ENCODE measurements around the gene ARL13A.

Gene ARL13A

DNA sequence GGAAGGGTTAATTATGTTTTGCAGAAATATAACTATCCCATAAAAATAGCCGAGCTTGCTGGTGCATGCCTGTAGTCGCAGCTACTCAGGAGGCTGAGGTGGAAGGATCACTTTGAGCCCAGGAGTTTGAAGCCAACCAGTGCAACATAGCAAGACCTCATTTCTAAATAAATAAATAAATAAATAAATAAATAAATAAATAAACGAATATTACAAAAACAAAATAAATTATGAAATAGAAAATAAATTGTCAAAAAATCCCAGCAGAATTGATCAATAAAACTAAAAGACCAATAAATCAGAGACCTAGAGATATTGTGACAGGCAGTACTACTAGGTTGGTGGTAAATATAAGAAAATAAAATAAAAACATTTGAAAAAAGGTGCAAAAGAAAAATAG lies 6.7 kb upstream of the ARL13A start:
- Histone ChIP-seq H3K9me3 (no peaks in the 10 kb centered on the region), H3K4me3 (ENCODE audit: low read depth, low read length) (no peak overlapping the region), H3K27me3 (no peaks in the 10 kb centered on the region), H3K4me1 (no peaks in the 10 kb centered on the region), H3K36me3 (no peaks in the 10 kb centered on the region)
- TF ChIP-seq, protein P1, sequence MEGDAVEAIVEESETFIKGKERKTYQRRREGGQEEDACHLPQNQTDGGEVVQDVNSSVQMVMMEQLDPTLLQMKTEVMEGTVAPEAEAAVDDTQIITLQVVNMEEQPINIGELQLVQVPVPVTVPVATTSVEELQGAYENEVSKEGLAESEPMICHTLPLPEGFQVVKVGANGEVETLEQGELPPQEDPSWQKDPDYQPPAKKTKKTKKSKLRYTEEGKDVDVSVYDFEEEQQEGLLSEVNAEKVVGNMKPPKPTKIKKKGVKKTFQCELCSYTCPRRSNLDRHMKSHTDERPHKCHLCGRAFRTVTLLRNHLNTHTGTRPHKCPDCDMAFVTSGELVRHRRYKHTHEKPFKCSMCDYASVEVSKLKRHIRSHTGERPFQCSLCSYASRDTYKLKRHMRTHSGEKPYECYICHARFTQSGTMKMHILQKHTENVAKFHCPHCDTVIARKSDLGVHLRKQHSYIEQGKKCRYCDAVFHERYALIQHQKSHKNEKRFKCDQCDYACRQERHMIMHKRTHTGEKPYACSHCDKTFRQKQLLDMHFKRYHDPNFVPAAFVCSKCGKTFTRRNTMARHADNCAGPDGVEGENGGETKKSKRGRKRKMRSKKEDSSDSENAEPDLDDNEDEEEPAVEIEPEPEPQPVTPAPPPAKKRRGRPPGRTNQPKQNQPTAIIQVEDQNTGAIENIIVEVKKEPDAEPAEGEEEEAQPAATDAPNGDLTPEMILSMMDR (IDR thresholded peaks at IDR 0.05; ENCODE audit: low read depth, low read length) = no peak
- DNase-seq = no peak

DNA sequence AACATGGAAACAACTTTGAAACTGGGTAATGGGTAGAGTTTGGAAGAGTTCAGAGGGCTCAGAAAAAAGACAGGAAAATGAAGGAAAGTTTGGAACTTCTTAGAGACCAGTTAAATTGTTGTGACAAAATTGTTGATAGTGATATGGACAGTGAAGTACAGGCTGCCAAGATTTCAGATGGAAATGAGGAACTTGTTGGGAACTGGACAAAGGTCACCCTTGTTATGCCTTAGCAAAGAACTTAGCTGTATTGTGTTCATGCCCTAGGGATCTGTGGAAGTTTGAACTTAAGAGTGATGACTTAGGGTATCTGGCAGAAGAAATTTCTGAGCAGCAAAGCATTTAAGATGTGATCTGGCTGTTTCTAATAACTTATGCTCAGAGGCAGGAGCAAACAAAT lies 5.1 kb upstream of the ARL13A start:
- Histone ChIP-seq H3K4me3 (ENCODE audit: low read depth, low read length) (no peak overlapping the region), H3K4me1 (no peaks in the 10 kb centered on the region), H3K27me3 (no peaks in the 10 kb centered on the region), H3K36me3 (no peaks in the 10 kb centered on the region), H3K9me3 (no peaks in the 10 kb centered on the region)
- no peak for DNase-seq
- TF ChIP-seq, protein P1 (IDR thresholded peaks at IDR 0.05; ENCODE audit: low read depth, low read length) = no peak

DNA sequence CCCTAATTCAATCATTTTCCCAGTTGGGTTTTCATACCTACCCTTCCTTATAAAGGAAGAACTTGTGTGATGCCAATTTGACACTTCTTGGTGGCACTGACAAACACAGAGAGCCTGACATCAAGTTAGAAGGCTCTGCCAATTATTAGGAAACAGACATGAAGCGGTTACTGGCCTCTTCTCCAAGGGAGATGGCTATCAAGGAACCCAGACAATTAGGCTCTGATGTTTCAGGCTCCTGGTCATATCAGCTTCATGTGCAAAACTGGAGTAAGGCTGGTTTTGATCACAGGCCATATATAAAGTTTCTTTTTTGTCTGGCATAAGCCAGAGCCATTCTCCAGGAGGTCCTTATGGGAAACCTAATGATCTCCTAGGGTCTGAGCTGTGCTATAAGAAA lies 428 bp downstream of the ARL13A start:
- Histone ChIP-seq H3K36me3 (no peaks in the 10 kb centered on the region), H3K4me1 (peaks cover 3% of the 10 kb centered on the region; the same call in 1 of the 2 replicates), H3K9me3 (no peaks in the 10 kb centered on the region), H3K27me3 (no peaks in the 10 kb centered on the region), H3K4me3 (ENCODE audit: low read depth, low read length) (no peak overlapping the region)
- TF ChIP-seq, protein P1 (IDR thresholded peaks at IDR 0.05; ENCODE audit: low read depth, low read length) = no peak
- peak; percentile 32 for DNase-seq

DNA sequence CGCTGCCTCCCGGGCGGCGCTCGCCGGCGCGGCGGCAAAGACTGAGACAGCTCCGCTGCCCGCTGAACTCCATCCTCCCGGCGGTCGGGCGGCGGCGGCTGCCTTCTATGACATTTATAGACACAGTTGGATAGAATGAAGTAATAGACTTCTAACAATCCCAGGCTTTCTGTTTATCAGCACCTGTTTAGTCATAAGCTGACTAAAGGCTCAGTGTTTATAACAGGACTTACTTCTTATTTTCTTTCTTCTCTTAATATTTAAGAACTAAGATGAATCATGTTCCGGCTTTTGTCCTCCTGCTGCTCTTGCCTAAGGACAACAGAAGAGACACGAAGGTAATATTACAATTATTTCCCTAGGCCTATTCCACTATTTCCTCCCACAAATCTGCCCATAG lies 3.9 kb downstream of the ARL13A start:
- no peak for DNase-seq
- Histone ChIP-seq H3K4me1 (peaks cover 3% of the 10 kb centered on the region; the same call in 1 of the 2 replicates), H3K4me3 (ENCODE audit: low read depth, low read length) (no peak overlapping the region), H3K36me3 (no peaks in the 10 kb centered on the region), H3K27me3 (no peaks in the 10 kb centered on the region), H3K9me3 (no peaks in the 10 kb centered on the region)
- TF ChIP-seq, protein P1 (IDR thresholded peaks at IDR 0.05; ENCODE audit: low read depth, low read length) = no peak

DNA sequence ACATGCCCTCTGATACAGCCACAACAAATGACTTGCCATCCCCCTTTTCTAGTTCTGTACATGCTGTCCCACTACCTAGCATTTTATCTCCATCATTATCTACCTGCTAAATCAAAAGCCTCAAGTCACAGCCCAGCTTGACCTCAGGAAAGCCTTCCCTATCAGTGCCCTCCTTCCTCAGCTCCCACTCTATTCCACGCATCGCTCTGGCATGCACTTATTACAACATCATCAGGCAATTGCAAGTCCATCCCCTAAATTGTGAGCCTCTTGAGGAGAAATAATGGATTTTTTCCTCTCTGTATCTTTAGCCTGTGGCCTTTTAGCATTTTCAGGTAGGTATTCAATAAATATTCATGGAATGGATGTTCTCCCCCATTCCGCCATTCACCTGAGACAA lies 5.7 kb downstream of the ARL13A start:
- H3K36me3 ChIP-seq = no peaks in the 10 kb centered on the region
- no peaks in the 10 kb centered on the region for H3K27me3 ChIP-seq
- DNase-seq = no peak
- H3K4me1 ChIP-seq = no peaks in the 10 kb centered on the region; the same call in 1 of the 2 replicates
- no peak overlapping the region for H3K4me3 ChIP-seq (ENCODE audit: low read depth, low read length)
- no peaks in the 10 kb centered on the region for H3K9me3 ChIP-seq
- TF ChIP-seq, protein P1 (IDR thresholded peaks at IDR 0.05; ENCODE audit: low read depth, low read length) = no peak

DNA sequence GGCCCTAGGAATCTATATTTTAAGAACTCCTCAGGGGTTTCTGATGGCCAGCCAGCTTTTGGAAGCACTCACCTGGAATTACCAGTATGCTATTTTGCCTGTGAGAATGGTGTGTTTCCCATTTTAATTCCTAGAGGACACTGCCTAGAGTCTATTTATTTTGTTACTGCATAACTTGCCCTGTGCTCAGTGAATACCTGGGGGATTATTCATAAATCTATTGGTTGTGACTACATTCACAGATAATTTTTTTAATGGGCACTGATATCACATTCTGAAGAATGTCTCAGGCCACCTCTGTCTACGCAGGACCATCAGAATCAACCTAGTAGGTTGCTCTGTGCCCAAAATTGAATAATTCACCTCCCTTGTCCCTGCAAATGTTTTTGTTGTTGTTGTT lies 6.7 kb downstream of the ARL13A start:
- no peaks in the 10 kb centered on the region for H3K4me1 ChIP-seq

More for the DNA sequence above, 6.7 kb downstream of the ARL13A start:
- no peak for DNase-seq
- H3K36me3 ChIP-seq = no peaks in the 10 kb centered on the region
- no peaks in the 10 kb centered on the region for H3K27me3 ChIP-seq
- TF ChIP-seq, protein P1 (IDR thresholded peaks at IDR 0.05; ENCODE audit: low read depth, low read length) = no peak
- no peak overlapping the region for H3K4me3 ChIP-seq (ENCODE audit: low read depth, low read length)
- H3K9me3 ChIP-seq = no peaks in the 10 kb centered on the region

All from BE2C (cell line).